K562 (cell line): ENCODE measurements around the gene MICALL2. TPM values are rescaled to one million over a fixed set of nuclear protein-coding genes. Genes with fewer than 3 reads are reported as not detected.
A peak's percentile ranks its signal among the peaks of the same experiment; 100 is the strongest.

Experiments used
- ATAC-seq: fragments of 200-7000 bp; cut with Tn5 transposase; 3 replicates; pipeline ENCODE4 v1.9.1; 2020; ENCODE audit warnings: moderate library complexity
- BruUV-seq: library from RNA; stranded (reverse); fragments of 400-500 nt; replicated peaks from 2 replicates; lab custom pipeline; 2021; lab: Mats Ljungman, UMichigan
- CTCF ChIA-PET: fragments of 300-600 bp; formaldehyde crosslinking; extraction: SDS; loops from one replicate; lab custom pipeline; 2021; ENCODE audit warnings: low intra/inter-chr PET ratio; lab: Yijun Ruan, JAX
- POLR2A ChIA-PET: fragments of 300-600, 350-650 bp; sonication (Branson Sonifier 250); formaldehyde crosslinking; extraction: SDS; loops from one replicate; lab custom pipeline; 2021; ENCODE audit warnings: antibody characterized with exemption, inconsistent platforms; lab: Yijun Ruan, JAX
- DNase-seq, 4 experiments: peaks; one replicate each; pipeline versions ENCODE4 v3.0.0 to v3.0.0-alpha.2; 2011 to 2018; ENCODE audit warnings: low spot score in 3 of 4, mixed read lengths in 3 of 4; ENCODE audit errors: extremely low read depth in 1 of 4
- FAIRE-seq: peaks from 2 replicates; lab custom pipeline; 2011; peaks lifted over from hg19 to GRCh38; lab: Jason Lieb, UNC
- H2AFZ ChIP-seq: 2 replicates; pipeline ENCODE4 v1.6.0; 2011; ENCODE audit warnings: low read depth, low read length, control low read depth, inconsistent platforms
- H3K27ac ChIP-seq: fragments of 200-600 bp; 3 replicates; pipeline ENCODE4 v1.8.0; 2011; ENCODE audit warnings: low read depth, mild to moderate bottlenecking, control low read depth, inconsistent platforms, low read length, moderate library complexity, mixed read lengths; ENCODE audit errors: extremely low read depth
- H3K27me3 ChIP-seq, 2 experiments: fragments of 300-600 bp in 1 of 2; 2 replicates in 1 of 2; 3 replicates in 1 of 2; pipeline versions ENCODE4 v1.6.0 to v1.8.0; 2011; ENCODE audit warnings: inconsistent platforms in 2 of 2, low read length in 2 of 2, mild to moderate bottlenecking in 1 of 2, mixed read lengths in 1 of 2, moderate library complexity in 1 of 2; ENCODE audit not compliant: control insufficient read depth in 2 of 2, insufficient read depth in 2 of 2
- H3K36me3 ChIP-seq: fragments of 300-600 bp; 3 replicates; pipeline ENCODE4 v1.8.0; 2011; ENCODE audit warnings: mild to moderate bottlenecking, low read length, inconsistent platforms; ENCODE audit not compliant: control insufficient read depth, insufficient read depth
- H3K4me1 ChIP-seq, 2 experiments: fragments of 200-600 bp in 1 of 2; replicated peaks in 1 of 2; 2 replicates in 1 of 2; 3 replicates in 1 of 2; pipeline versions ENCODE4 v1.5.1 to v1.8.0; 2011; ENCODE audit warnings: inconsistent platforms in 2 of 2, low read length in 2 of 2, mild to moderate bottlenecking in 1 of 2, mixed read lengths in 1 of 2, moderate library complexity in 1 of 2; ENCODE audit not compliant: control insufficient read depth in 2 of 2, insufficient read depth in 2 of 2
- H3K4me2 ChIP-seq: 2 replicates; pipeline ENCODE4 v1.6.1; 2011; ENCODE audit warnings: low read length, control low read depth, inconsistent platforms, mixed read lengths; ENCODE audit not compliant: insufficient read depth
- H3K4me3 ChIP-seq: fragments of 200-600 bp; sonication (generic), shearing (Covaris generic); 2 replicates; pipeline ENCODE4 v1.5.1; 2016; ENCODE audit warnings: control low read depth, inconsistent platforms
- H3K79me2 ChIP-seq: fragments of 200-600 bp; 3 replicates; pipeline ENCODE4 v1.8.0; 2011; ENCODE audit warnings: low read length, inconsistent platforms; ENCODE audit not compliant: control insufficient read depth, insufficient read depth
- H3K9ac ChIP-seq, 2 experiments: 2 replicates each; pipeline versions ENCODE4 v1.6.0 to v1.6.1; 2011; ENCODE audit warnings: low read depth in 2 of 2, low read length in 2 of 2, control low read depth in 1 of 2, inconsistent platforms in 1 of 2, mild to moderate bottlenecking in 1 of 2, mixed read lengths in 1 of 2; ENCODE audit not compliant: insufficient read depth in 1 of 2
- H3K9me1 ChIP-seq: one replicate; pipeline ENCODE4 v1.6.0; 2011; ENCODE audit warnings: inconsistent platforms, mild to moderate bottlenecking, low read length, moderate library complexity; ENCODE audit not compliant: control insufficient read depth, insufficient read depth
- H3K9me3 ChIP-seq: replicated peaks from 2 replicates; pipeline ENCODE4 v1.5.1; 2011; ENCODE audit warnings: low read depth, low read length, inconsistent platforms; ENCODE audit not compliant: control insufficient read depth, insufficient read depth
- H4K20me1 ChIP-seq: replicated peaks from 2 replicates; pipeline ENCODE4 v1.6.1; 2011; ENCODE audit warnings: low read length, inconsistent platforms, mixed read lengths; ENCODE audit not compliant: control insufficient read depth, insufficient read depth
- ARID2 ChIP-seq: fragments of 450-650 bp; IDR thresholded peaks from 2 replicates; pipeline ENCODE4 v1.6.1; 2017; ENCODE audit warnings: antibody characterized with exemption, mild to moderate bottlenecking
- CHD1 ChIP-seq: fragments of 200-600 bp; sonication (generic); IDR thresholded peaks from one replicate; pipeline ENCODE4 v1.6.1; 2012; ENCODE audit warnings: mild to moderate bottlenecking, moderate library complexity, low read length, inconsistent platforms
- HLTF ChIP-seq: fragments of 450-650 bp; IDR thresholded peaks from 2 replicates; pipeline ENCODE4 v1.6.1; 2016
- IFI16 ChIP-seq: fragments of 250-450 bp; sonication (Bioruptor Pico); IDR thresholded peaks from 2 replicates; pipeline ENCODE4 v2.1.2; 2022; ENCODE audit warnings: mild to moderate bottlenecking, inconsistent platforms
- JUND ChIP-seq, 2 experiments: IDR thresholded peaks; 2 replicates in 1 of 2; 3 replicates in 1 of 2; pipeline ENCODE4 v1.6.1; 2011; ENCODE audit warnings: borderline replicate concordance in 2 of 2, low read depth in 2 of 2, low read length in 2 of 2, improper control_type of control experiment in 1 of 2, missing biosample characterization in 1 of 2, missing genetic modification characterization in 1 of 2, missing genetic modification reagents in 1 of 2
- MIER1 ChIP-seq: fragments of 450-650 bp; IDR thresholded peaks from 2 replicates; pipeline ENCODE4 v1.6.1; 2016; ENCODE audit warnings: antibody characterized with exemption, mild to moderate bottlenecking, low read depth
- NR2C1 ChIP-seq, 2 experiments: fragments of 450-650 bp; IDR thresholded peaks; 2 replicates each; pipeline ENCODE4 v1.6.1; 2017; ENCODE audit warnings: mild to moderate bottlenecking in 2 of 2, antibody characterized with exemption in 1 of 2, inconsistent platforms in 1 of 2, missing compliant biosample characterization in 1 of 2, missing genetic modification characterization in 1 of 2
- TEAD1 ChIP-seq, 2 experiments: fragments of 450-650 bp in 1 of 2; sonication (generic) in 1 of 2; formaldehyde crosslinking; IDR thresholded peaks; 2 replicates each; pipeline versions ENCODE4 v1.4.0 to v1.8.0; 2020 to 2022; ENCODE audit warnings: mild to moderate bottlenecking in 2 of 2, missing genetic modification reagents in 1 of 2
- TSC22D4 ChIP-seq: fragments of 450-650 bp; IDR thresholded peaks from 2 replicates; pipeline ENCODE4 v1.6.1; 2016; ENCODE audit warnings: missing genetic modification characterization, missing biosample characterization, control low read depth
- WGBS: fragments of 100-300 bp; shearing (Covaris generic); methylation state at CpG from one replicate; pipeline ENCODE4 v1.1.6; 2016; ENCODE audit warnings: low coverage, mixed read lengths; ENCODE audit not compliant: insufficient coverage; ENCODE audit errors: missing lambda C conversion rate; 5-methylcytosine and 5-hydroxymethylcytosine counted together
- in situ Hi-C: fragments of 300-500 bp; cut with MboI; formaldehyde crosslinking; loops from 4 replicates; pipeline ENCODE4 v1.15.0; 2018; ENCODE audit warnings: inconsistent platforms, mixed read lengths
- intact Hi-C: fragments of 100-400 bp; cut with micrococcal nuclease; formaldehyde crosslinking; loops from 2 replicates; pipeline ENCODE4 v1.14.2; 2022
- polyA plus RNA-seq, 8 experiments: library from polyadenylated mRNA; depleted of rRNA in 4 of 8; stranded (reverse) in 5 of 8; unstranded in 3 of 8; fragments of >200 nt; fragmentation: Nextera tagmentation in 2 of 8; fragmentation: Illumina TruSeq in 1 of 8; extraction: Ambion mirVana in 2 of 8; extraction: Trizol in 1 of 8; gene quantifications; 2 replicates each; pipeline versions ENCODE4 v1.2.1 to v1.2.3, GENCODE V29; 2011 to 2014; ENCODE audit warnings: inconsistent platforms in 1 of 8, missing spikeins in 1 of 8
- total RNA-seq, 7 experiments: library from RNA; depleted of rRNA in 6 of 7; stranded (reverse); fragments of >200 nt in 6 of 7; fragmentation: Illumina TruSeq in 2 of 7; extraction: Trizol in 2 of 7; gene quantifications; 2 replicates each; pipeline versions ENCODE4 v1.2.1 to v1.2.3, GENCODE V29; 2011 to 2021; ENCODE audit warnings: low replicate concordance in 1 of 7
- TF ChIP-seq, protein P1 (sequence below), 2 experiments: fragments of 450-650 bp; conservative IDR thresholded peaks; 2 replicates each; pipeline ENCODE4 v1.6.1; 2017; ENCODE audit warnings: mild to moderate bottlenecking in 2 of 2, moderate library complexity in 2 of 2
- TF ChIP-seq, protein P2 (sequence below): IDR thresholded peaks from 2 replicates; pipeline ENCODE4 v1.6.1; 2016; ENCODE audit warnings: missing genetic modification characterization, missing compliant biosample characterization
- TF ChIP-seq, protein P3 (sequence below), 2 experiments: fragments of 450-650 bp; IDR thresholded peaks; 2 replicates each; pipeline ENCODE4 v1.6.1; 2018; ENCODE audit warnings: mild to moderate bottlenecking in 2 of 2, low read depth in 1 of 2; ENCODE audit not compliant: partially characterized antibody in 2 of 2

MICALL2 gene
- total and polyA plus RNA-seq, 9 of the 15 experiments (the other 6 are each of a cell fraction or from before 2014, with no cell fraction given): 1.8 to 103 (median 17.0) TPM

GRCh38 chr7:1461646-1462375 is 2.5 kb upstream of the MICALL2 start:
- peaks cover 37 to 84% of the 10 kb centered on the region in 2 experiments for H3K4me1 ChIP-seq
- no peaks in the 10 kb centered on the region for H3K9me1 ChIP-seq
- no peaks in the 10 kb centered on the region for H3K9me3 ChIP-seq
- ChIA-PET CTCF (no interaction called here), POLR2A (interaction anchor here (0.6 to 1.6 kb wide), 3 partner anchors 8 to 276 kb away, joined by 3 to 5 read pairs (median 5); no protein-coding TSS in a partner anchor)
- no peaks in the 10 kb centered on the region; the same call in 1 of the 2 replicates for H4K20me1 ChIP-seq
- H3K4me3 ChIP-seq: peak overlapping the region; percentile 59; the same call in 1 of the 2 replicates
- in situ Hi-C loops: no loop called here
- H3K27me3 ChIP-seq: no peaks in the 10 kb centered on the region
- intact Hi-C loops: loop anchor here (5.0 kb wide), 1 partner anchor 45 kb away; no protein-coding TSS in a partner anchor
- H3K27ac ChIP-seq: peak overlapping the region; percentile 96
- H3K4me2 ChIP-seq: peak overlapping the region; percentile 95
- peaks cover 38% of the 10 kb centered on the region for H3K79me2 ChIP-seq
- H3K9ac ChIP-seq: peak overlapping the region; percentile 81 to 89
- BruUV-seq: no TSS peak
- ATAC-seq: peak; percentile 11
- peak; percentile 75 for FAIRE-seq
- H3K36me3 ChIP-seq: no peaks in the 10 kb centered on the region
- DNase-seq: peak in 2 of 4 experiments; percentile 60
- WGBS: 5% methylated on average over 14 of the region's 18 CpGs
- peak overlapping the region; percentile 23; the same call in 1 of the 2 replicates for H2AFZ ChIP-seq
- peak; percentile 64; the same call in 1 of the 2 replicates for TF ChIP-seq NR2C1 (IDR thresholded peaks at IDR 0.05)
- no peak; the same call in 1 of the 2 replicates for TF ChIP-seq NR2C1 (tag; IDR thresholded peaks at IDR 0.05)
- peak; percentile 14 for TF ChIP-seq CHD1
- TF ChIP-seq, protein P1, sequence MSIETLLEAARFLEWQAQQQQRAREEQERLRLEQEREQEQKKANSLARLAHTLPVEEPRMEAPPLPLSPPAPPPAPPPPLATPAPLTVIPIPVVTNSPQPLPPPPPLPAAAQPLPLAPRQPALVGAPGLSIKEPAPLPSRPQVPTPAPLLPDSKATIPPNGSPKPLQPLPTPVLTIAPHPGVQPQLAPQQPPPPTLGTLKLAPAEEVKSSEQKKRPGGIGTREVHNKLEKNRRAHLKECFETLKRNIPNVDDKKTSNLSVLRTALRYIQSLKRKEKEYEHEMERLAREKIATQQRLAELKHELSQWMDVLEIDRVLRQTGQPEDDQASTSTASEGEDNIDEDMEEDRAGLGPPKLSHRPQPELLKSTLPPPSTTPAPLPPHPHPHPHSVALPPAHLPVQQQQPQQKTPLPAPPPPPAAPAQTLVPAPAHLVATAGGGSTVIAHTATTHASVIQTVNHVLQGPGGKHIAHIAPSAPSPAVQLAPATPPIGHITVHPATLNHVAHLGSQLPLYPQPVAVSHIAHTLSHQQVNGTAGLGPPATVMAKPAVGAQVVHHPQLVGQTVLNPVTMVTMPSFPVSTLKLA (conservative IDR thresholded peaks at IDR 0.05): peak in 1 of 2 experiments; percentile 63; a peak in 3 of 4 replicates
- TF ChIP-seq ARID2: 0 out of 2 replicates have a peak, but pooled peaks have one; percentile 3
- peak; percentile 21; the same call in 1 of the 2 replicates for TF ChIP-seq MIER1
- TF ChIP-seq IFI16 (CRISPR knock-in tag): no peak
- 0 out of 2 replicates have a peak, but pooled peaks have one; percentile 39 for TF ChIP-seq HLTF
- TF ChIP-seq, protein P2, sequence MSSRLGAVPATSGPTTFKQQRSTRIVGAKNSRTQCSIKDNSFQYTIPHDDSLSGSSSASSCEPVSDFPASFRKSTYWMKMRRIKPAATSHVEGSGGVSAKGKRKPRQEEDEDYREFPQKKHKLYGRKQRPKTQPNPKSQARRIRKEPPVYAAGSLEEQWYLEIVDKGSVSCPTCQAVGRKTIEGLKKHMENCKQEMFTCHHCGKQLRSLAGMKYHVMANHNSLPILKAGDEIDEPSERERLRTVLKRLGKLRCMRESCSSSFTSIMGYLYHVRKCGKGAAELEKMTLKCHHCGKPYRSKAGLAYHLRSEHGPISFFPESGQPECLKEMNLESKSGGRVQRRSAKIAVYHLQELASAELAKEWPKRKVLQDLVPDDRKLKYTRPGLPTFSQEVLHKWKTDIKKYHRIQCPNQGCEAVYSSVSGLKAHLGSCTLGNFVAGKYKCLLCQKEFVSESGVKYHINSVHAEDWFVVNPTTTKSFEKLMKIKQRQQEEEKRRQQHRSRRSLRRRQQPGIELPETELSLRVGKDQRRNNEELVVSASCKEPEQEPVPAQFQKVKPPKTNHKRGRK: 0 out of 2 replicates have a peak, but pooled peaks have one; percentile 38
- TF ChIP-seq JUND (IDR thresholded peaks at IDR 0.05; ENCODE audit: borderline replicate concordance, low read depth, low read length): no peak
- 0 out of 3 replicates have a peak, but pooled peaks have one; percentile 4 for TF ChIP-seq JUND (tag; IDR thresholded peaks at IDR 0.05; ENCODE audit: borderline replicate concordance, low read depth, low read length)
- TF ChIP-seq TEAD1 (CRISPR knock-in tag; IDR thresholded peaks at IDR 0.05): no peak
- TF ChIP-seq, protein P3, sequence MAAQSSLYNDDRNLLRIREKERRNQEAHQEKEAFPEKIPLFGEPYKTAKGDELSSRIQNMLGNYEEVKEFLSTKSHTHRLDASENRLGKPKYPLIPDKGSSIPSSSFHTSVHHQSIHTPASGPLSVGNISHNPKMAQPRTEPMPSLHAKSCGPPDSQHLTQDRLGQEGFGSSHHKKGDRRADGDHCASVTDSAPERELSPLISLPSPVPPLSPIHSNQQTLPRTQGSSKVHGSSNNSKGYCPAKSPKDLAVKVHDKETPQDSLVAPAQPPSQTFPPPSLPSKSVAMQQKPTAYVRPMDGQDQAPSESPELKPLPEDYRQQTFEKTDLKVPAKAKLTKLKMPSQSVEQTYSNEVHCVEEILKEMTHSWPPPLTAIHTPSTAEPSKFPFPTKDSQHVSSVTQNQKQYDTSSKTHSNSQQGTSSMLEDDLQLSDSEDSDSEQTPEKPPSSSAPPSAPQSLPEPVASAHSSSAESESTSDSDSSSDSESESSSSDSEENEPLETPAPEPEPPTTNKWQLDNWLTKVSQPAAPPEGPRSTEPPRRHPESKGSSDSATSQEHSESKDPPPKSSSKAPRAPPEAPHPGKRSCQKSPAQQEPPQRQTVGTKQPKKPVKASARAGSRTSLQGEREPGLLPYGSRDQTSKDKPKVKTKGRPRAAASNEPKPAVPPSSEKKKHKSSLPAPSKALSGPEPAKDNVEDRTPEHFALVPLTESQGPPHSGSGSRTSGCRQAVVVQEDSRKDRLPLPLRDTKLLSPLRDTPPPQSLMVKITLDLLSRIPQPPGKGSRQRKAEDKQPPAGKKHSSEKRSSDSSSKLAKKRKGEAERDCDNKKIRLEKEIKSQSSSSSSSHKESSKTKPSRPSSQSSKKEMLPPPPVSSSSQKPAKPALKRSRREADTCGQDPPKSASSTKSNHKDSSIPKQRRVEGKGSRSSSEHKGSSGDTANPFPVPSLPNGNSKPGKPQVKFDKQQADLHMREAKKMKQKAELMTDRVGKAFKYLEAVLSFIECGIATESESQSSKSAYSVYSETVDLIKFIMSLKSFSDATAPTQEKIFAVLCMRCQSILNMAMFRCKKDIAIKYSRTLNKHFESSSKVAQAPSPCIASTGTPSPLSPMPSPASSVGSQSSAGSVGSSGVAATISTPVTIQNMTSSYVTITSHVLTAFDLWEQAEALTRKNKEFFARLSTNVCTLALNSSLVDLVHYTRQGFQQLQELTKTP (IDR thresholded peaks at IDR 0.05; ENCODE audit: low read depth in 1 of 2, partially characterized antibody in 2 of 2): peak in 1 of 2 experiments; percentile 21
- TF ChIP-seq TSC22D4: no peak
